OCI-LY1 (cell line): ENCODE results near the gene ADGRG1.

Experiments used
- EZH2 ChIP-seq: fragments of 200-600 bp; sonication (generic), shearing (Covaris generic); IDR thresholded peaks from 2 replicates; pipeline ENCODE4 v1.8.0; 2017; ENCODE audit warnings: borderline replicate concordance, mixed run types, mild to moderate bottlenecking, antibody characterized with exemption, low read length, moderate library complexity, mixed read lengths
- TF ChIP-seq, protein P1 (sequence below): fragments of 200-600 bp; sonication (generic), shearing (Covaris generic); IDR thresholded peaks from 2 replicates; pipeline ENCODE4 v1.5.1; 2017; ENCODE audit warnings: mild to moderate bottlenecking, antibody characterized with exemption, low read length, moderate library complexity, mixed read lengths

DNA sequence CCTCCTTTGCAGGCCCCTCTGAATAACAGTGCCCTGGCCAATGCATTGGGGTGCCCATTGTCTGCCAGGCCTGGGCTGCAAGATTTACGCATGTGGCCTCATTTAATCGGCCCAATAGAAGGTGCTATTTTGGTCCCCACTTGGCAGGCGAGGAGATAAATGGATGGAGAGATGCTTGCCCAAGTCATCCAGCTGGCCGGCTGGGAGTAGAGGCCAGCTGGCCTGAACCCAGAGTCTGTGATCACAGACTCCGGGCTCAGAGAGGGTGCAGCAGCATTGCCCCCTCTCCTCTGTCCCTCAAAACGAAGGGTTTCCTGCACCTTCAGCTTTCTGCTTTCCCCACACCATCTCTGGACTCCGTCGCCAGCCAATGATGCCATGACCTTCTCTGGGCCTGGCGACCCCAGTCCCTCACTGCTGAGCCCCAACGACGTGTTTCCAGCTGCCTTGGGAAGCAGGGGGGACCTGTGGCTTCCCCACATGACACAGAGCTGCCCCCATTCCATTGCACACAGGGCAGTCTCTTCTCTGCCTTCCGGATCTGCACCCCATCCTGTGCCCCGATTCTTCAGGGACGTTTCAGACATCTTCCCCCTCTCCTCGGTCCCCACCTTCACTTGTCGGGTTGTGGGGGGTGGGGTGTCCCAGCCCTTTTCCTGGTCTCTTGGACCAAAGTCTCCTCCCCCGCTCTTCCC is 3.5 kb upstream of the ADGRG1 start:
- TF ChIP-seq, protein P1, sequence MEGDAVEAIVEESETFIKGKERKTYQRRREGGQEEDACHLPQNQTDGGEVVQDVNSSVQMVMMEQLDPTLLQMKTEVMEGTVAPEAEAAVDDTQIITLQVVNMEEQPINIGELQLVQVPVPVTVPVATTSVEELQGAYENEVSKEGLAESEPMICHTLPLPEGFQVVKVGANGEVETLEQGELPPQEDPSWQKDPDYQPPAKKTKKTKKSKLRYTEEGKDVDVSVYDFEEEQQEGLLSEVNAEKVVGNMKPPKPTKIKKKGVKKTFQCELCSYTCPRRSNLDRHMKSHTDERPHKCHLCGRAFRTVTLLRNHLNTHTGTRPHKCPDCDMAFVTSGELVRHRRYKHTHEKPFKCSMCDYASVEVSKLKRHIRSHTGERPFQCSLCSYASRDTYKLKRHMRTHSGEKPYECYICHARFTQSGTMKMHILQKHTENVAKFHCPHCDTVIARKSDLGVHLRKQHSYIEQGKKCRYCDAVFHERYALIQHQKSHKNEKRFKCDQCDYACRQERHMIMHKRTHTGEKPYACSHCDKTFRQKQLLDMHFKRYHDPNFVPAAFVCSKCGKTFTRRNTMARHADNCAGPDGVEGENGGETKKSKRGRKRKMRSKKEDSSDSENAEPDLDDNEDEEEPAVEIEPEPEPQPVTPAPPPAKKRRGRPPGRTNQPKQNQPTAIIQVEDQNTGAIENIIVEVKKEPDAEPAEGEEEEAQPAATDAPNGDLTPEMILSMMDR, result no peak
- no peak for TF ChIP-seq EZH2
